PC-3 (cell line): Measurements from ENCODE around the gene SRGAP3.

Source experiments
- EZH2phosphoT487 ChIP-seq: fragments of 300-600 bp; sonication (generic); IDR thresholded peaks from 2 replicates; pipeline ENCODE4 v1.6.1; 2018; ENCODE audit warnings: mild to moderate bottlenecking, antibody characterized with exemption, low read length, borderline replicate concordance
- TF ChIP-seq, protein P1 (sequence below): fragments of 300-600 bp; sonication (generic); conservative IDR thresholded peaks from 2 replicates; pipeline ENCODE4 v1.5.1; 2017; ENCODE audit warnings: antibody characterized with exemption, low read depth, mild to moderate bottlenecking, low read length

GRCh38 chr3:9142362-9142761 lies 107.1 kb downstream of the SRGAP3 start:
- TF ChIP-seq, protein P1, sequence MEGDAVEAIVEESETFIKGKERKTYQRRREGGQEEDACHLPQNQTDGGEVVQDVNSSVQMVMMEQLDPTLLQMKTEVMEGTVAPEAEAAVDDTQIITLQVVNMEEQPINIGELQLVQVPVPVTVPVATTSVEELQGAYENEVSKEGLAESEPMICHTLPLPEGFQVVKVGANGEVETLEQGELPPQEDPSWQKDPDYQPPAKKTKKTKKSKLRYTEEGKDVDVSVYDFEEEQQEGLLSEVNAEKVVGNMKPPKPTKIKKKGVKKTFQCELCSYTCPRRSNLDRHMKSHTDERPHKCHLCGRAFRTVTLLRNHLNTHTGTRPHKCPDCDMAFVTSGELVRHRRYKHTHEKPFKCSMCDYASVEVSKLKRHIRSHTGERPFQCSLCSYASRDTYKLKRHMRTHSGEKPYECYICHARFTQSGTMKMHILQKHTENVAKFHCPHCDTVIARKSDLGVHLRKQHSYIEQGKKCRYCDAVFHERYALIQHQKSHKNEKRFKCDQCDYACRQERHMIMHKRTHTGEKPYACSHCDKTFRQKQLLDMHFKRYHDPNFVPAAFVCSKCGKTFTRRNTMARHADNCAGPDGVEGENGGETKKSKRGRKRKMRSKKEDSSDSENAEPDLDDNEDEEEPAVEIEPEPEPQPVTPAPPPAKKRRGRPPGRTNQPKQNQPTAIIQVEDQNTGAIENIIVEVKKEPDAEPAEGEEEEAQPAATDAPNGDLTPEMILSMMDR: no peak
- no peak for TF ChIP-seq EZH2phosphoT487
